ENCODE measurements around the gene CYTH1. TPM values are rescaled to one million over a fixed set of nuclear protein-coding genes. Genes with fewer than 3 reads are reported as not detected.

Gene CYTH1
- polyA plus RNA-seq, 1 donor from 2014 or later: 120 TPM

DNA sequence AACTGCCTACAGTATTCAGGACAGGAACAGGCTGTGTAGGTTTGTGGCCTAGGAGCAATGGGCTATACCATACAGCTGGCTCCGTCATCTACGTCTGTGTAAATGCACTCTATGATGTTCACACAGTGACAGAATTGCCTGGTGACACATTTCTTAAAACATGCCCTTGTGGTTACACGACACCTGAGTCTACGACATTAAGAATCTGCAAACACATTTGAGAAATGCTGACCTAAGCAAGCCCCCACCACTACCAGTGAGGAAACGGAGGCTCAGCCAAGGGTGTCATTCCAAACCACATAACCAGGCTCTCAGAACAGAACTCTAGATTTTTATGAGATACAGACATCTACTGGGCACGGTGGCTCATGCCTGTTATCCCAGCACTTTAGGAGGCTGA, 35.0 kb upstream of the CYTH1 start:
- no peaks in the 10 kb centered on the region for H3K27me3 ChIP-seq (ENCODE audit: insufficient read depth, low read depth, low read length)
- no peak overlapping the region for H3K4me2 ChIP-seq (ENCODE audit: low read length)
- H3K9ac ChIP-seq (ENCODE audit: low read length): no peak overlapping the region
- H3K4me3 ChIP-seq (ENCODE audit: low read length): no peak overlapping the region
- no peaks in the 10 kb centered on the region for H3K79me2 ChIP-seq (replicated peaks; ENCODE audit: insufficient read depth, low read length)
- TF ChIP-seq EZH2 (IDR thresholded peaks at IDR 0.05; ENCODE audit: borderline replicate concordance, insufficient read depth, low read length, poor library complexity, severe bottlenecking) (no peak), SMC3 (conservative IDR thresholded peaks at IDR 0.05; ENCODE audit: poor library complexity) (no peak), EP300 (conservative IDR thresholded peaks at IDR 0.05; ENCODE audit: poor library complexity, severe bottlenecking) (no peak), MXI1 (conservative IDR thresholded peaks at IDR 0.05; ENCODE audit: poor library complexity, severe bottlenecking) (no peak), TAF1 (IDR thresholded peaks at IDR 0.05; ENCODE audit: low read depth) (no peak), POLR2AphosphoS5 (IDR thresholded peaks at IDR 0.05) (no peak), RAD21 (conservative IDR thresholded peaks at IDR 0.05) (no peak)
- TF ChIP-seq, protein P1, sequence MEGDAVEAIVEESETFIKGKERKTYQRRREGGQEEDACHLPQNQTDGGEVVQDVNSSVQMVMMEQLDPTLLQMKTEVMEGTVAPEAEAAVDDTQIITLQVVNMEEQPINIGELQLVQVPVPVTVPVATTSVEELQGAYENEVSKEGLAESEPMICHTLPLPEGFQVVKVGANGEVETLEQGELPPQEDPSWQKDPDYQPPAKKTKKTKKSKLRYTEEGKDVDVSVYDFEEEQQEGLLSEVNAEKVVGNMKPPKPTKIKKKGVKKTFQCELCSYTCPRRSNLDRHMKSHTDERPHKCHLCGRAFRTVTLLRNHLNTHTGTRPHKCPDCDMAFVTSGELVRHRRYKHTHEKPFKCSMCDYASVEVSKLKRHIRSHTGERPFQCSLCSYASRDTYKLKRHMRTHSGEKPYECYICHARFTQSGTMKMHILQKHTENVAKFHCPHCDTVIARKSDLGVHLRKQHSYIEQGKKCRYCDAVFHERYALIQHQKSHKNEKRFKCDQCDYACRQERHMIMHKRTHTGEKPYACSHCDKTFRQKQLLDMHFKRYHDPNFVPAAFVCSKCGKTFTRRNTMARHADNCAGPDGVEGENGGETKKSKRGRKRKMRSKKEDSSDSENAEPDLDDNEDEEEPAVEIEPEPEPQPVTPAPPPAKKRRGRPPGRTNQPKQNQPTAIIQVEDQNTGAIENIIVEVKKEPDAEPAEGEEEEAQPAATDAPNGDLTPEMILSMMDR (IDR thresholded peaks at IDR 0.05; ENCODE audit: poor library complexity, severe bottlenecking): no peak
- TF ChIP-seq, protein P2, sequence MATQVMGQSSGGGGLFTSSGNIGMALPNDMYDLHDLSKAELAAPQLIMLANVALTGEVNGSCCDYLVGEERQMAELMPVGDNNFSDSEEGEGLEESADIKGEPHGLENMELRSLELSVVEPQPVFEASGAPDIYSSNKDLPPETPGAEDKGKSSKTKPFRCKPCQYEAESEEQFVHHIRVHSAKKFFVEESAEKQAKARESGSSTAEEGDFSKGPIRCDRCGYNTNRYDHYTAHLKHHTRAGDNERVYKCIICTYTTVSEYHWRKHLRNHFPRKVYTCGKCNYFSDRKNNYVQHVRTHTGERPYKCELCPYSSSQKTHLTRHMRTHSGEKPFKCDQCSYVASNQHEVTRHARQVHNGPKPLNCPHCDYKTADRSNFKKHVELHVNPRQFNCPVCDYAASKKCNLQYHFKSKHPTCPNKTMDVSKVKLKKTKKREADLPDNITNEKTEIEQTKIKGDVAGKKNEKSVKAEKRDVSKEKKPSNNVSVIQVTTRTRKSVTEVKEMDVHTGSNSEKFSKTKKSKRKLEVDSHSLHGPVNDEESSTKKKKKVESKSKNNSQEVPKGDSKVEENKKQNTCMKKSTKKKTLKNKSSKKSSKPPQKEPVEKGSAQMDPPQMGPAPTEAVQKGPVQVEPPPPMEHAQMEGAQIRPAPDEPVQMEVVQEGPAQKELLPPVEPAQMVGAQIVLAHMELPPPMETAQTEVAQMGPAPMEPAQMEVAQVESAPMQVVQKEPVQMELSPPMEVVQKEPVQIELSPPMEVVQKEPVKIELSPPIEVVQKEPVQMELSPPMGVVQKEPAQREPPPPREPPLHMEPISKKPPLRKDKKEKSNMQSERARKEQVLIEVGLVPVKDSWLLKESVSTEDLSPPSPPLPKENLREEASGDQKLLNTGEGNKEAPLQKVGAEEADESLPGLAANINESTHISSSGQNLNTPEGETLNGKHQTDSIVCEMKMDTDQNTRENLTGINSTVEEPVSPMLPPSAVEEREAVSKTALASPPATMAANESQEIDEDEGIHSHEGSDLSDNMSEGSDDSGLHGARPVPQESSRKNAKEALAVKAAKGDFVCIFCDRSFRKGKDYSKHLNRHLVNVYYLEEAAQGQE (IDR thresholded peaks at IDR 0.05; ENCODE audit: borderline replicate concordance): no peak
- no peaks in the 10 kb centered on the region for H4K20me1 ChIP-seq (ENCODE audit: insufficient read depth)
- H3K9me2 ChIP-seq (ENCODE audit: insufficient read depth, low read length): no peaks in the 10 kb centered on the region
- H3K9me3 ChIP-seq (ENCODE audit: low read length): no peaks in the 10 kb centered on the region
- peaks cover 3% of the 10 kb centered on the region for H3K36me3 ChIP-seq (ENCODE audit: insufficient read depth, low read length)
- no peak overlapping the region for H2AFZ ChIP-seq (ENCODE audit: low read depth, low read length)
- no peaks in the 10 kb centered on the region for H3F3A ChIP-seq (ENCODE audit: insufficient read depth, low read length, poor library complexity, severe bottlenecking)
- no peak overlapping the region for H3K27ac ChIP-seq (ENCODE audit: low read length)

DNA sequence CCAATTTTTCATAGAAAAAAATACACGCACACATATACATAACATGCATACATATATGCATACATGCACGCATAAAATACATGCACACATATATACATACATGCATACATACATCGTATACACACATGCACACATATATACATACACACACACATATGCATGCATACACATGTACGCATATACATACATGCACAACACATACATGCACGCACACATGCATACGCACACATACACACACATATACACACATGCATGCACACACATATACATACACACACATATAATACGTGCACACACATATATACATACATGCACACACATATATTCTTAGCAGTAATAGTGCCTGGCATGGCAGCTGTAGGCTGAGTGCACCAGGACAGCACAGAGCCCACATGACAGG, 33.6 kb upstream of the CYTH1 start:
- H3K9me2 ChIP-seq (ENCODE audit: insufficient read depth, low read length): no peaks in the 10 kb centered on the region
- H3K27me3 ChIP-seq (ENCODE audit: insufficient read depth, low read depth, low read length): no peaks in the 10 kb centered on the region
- peaks cover 3% of the 10 kb centered on the region for H3K36me3 ChIP-seq (ENCODE audit: insufficient read depth, low read length)
- no peaks in the 10 kb centered on the region for H3K79me2 ChIP-seq (replicated peaks; ENCODE audit: insufficient read depth, low read length)
- H3F3A ChIP-seq (ENCODE audit: insufficient read depth, low read length, poor library complexity, severe bottlenecking): no peaks in the 10 kb centered on the region
- no peak overlapping the region for H3K4me3 ChIP-seq (ENCODE audit: low read length)
- TF ChIP-seq RAD21 (conservative IDR thresholded peaks at IDR 0.05) (no peak), SMC3 (conservative IDR thresholded peaks at IDR 0.05; ENCODE audit: poor library complexity) (no peak), EP300 (conservative IDR thresholded peaks at IDR 0.05; ENCODE audit: poor library complexity, severe bottlenecking) (no peak), EZH2 (IDR thresholded peaks at IDR 0.05; ENCODE audit: borderline replicate concordance, insufficient read depth, low read length, poor library complexity, severe bottlenecking) (no peak)
- TF ChIP-seq, protein P2 (IDR thresholded peaks at IDR 0.05; ENCODE audit: borderline replicate concordance): no peak
- TF ChIP-seq, protein P1 (IDR thresholded peaks at IDR 0.05; ENCODE audit: poor library complexity, severe bottlenecking): no peak
- no peaks in the 10 kb centered on the region for H4K20me1 ChIP-seq (ENCODE audit: insufficient read depth)
- H3K4me2 ChIP-seq (ENCODE audit: low read length): no peak overlapping the region
- no peak overlapping the region for H2AFZ ChIP-seq (ENCODE audit: low read depth, low read length)
- no peak overlapping the region for H3K9ac ChIP-seq (ENCODE audit: low read length)
- H3K9me3 ChIP-seq (ENCODE audit: low read length): no peaks in the 10 kb centered on the region
- no peak overlapping the region for H3K27ac ChIP-seq (ENCODE audit: low read length)

Data from neural cell (in vitro differentiated cells).